ENCODE results near the gene MCTP2.

DNA sequence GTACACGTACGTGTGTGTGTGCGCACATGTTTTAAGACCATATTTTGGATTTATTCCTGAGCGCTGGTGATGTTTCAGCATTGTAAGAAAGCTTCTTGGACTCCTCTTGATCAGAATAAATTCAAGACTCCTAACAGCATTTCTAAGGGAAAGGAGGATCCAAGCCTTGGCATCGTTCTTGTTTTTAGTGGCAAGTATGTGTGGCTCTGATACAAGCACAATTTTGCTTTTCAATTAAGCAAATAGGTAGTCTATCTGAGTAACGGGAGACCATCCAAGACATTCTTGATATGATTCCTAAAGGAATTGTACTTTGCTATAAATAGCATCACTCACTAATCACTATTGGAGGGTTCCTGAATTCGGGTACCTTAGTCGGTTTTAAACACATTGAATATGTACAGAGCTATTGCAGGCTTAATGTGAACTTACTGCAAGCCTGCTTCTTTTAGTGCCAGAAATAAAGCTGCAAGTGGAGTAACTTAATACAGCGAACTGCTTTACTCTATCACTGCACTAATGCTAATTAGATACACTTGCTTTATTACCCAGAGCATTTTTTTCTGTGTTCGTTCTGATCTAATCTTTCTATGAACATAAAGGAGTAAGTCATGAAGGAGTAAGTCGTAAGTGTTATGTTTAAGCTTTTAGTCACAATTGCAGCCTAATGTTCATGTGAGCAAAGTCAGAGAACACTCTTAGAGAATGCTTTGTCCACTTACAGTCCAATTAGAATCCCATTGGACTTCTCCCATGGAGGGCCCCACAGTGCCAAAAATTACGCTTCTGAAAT, 186.3 kb downstream of the MCTP2 start:
- TF ChIP-seq, protein P1, sequence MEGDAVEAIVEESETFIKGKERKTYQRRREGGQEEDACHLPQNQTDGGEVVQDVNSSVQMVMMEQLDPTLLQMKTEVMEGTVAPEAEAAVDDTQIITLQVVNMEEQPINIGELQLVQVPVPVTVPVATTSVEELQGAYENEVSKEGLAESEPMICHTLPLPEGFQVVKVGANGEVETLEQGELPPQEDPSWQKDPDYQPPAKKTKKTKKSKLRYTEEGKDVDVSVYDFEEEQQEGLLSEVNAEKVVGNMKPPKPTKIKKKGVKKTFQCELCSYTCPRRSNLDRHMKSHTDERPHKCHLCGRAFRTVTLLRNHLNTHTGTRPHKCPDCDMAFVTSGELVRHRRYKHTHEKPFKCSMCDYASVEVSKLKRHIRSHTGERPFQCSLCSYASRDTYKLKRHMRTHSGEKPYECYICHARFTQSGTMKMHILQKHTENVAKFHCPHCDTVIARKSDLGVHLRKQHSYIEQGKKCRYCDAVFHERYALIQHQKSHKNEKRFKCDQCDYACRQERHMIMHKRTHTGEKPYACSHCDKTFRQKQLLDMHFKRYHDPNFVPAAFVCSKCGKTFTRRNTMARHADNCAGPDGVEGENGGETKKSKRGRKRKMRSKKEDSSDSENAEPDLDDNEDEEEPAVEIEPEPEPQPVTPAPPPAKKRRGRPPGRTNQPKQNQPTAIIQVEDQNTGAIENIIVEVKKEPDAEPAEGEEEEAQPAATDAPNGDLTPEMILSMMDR (IDR thresholded peaks at IDR 0.05; ENCODE audit: insufficient read depth, low read length, poor library complexity, severe bottlenecking): no peak
- TF ChIP-seq EZH2phosphoT487 (conservative IDR thresholded peaks at IDR 0.05; ENCODE audit: low read length): no peak
